AG04450 (cell line): Measurements from ENCODE around the gene LARGE1. TPM values are rescaled to one million over a fixed set of nuclear protein-coding genes. Genes with fewer than 3 reads are reported as not detected.
"Not testable (repeated sequence)": the region's sequence is repeated elsewhere in the genome, so short reads cannot be mapped to it uniquely, and the experiment has no call there.

Experiments
- CTCF ChIA-PET: fragments of 300-600, 350-600 bp; formaldehyde crosslinking; extraction: SDS; loops from one replicate; lab custom pipeline; 2022; ENCODE audit warnings: antibody characterized with exemption, inconsistent platforms; lab: Charles Lee
- POLR2A ChIA-PET: fragments of 350-600 bp; formaldehyde crosslinking; extraction: SDS; loops from one replicate; lab custom pipeline; 2021; ENCODE audit warnings: antibody characterized with exemption, inconsistent platforms; lab: Yijun Ruan, JAX
- DNase-seq: peaks from one replicate; pipeline ENCODE4 v3.0.0-alpha.2; 2011; ENCODE audit warnings: low read depth, low spot score
- H3K27ac ChIP-seq: one replicate; pipeline ENCODE4 v1.5.1; 2012; ENCODE audit warnings: low read depth, low read length, control low read depth
- H3K27me3 ChIP-seq: one replicate; pipeline ENCODE4 v1.6.0; 2012; ENCODE audit warnings: low read length; ENCODE audit not compliant: control insufficient read depth, insufficient read depth
- H3K4me3 ChIP-seq: 2 replicates; pipeline ENCODE4 v1.5.1; 2011; ENCODE audit warnings: mild to moderate bottlenecking, low read depth, low read length, control low read depth
- H3K9me3 ChIP-seq: 2 replicates; pipeline ENCODE4 v1.5.1; 2012; ENCODE audit warnings: low read length; ENCODE audit not compliant: control insufficient read depth, insufficient read depth
- CTCF ChIP-seq: IDR thresholded peaks from 2 replicates; pipeline ENCODE4 v1.5.1; 2011; ENCODE audit warnings: low read depth, low read length, control low read depth, inconsistent platforms
- polyA plus RNA-seq: library from polyadenylated mRNA; depleted of rRNA; stranded (reverse); fragments of >200 nt; gene quantifications from 2 replicates; pipeline ENCODE4 v1.2.3, GENCODE V29; 2011

Gene LARGE1
- polyA plus RNA-seq, 1 experiment, result 8.4 TPM

- TF ChIP-seq CTCF, result peak; percentile 26
- Histone ChIP-seq H3K27ac (no peak overlapping the region), H3K9me3 (no peaks in the 10 kb centered on the region), H3K4me3 (no peak overlapping the region), H3K27me3 (no peaks in the 10 kb centered on the region)
- POLR2A ChIA-PET, result no interaction called here
- DNase-seq, result no peak
- CTCF ChIA-PET, result interaction anchor here (0.7 to 1.8 kb wide), 3 partner anchors 34 to 258 kb away, joined by 3 to 5 read pairs (median 4); no protein-coding TSS in a partner anchor
These were observed 452.6 kb downstream of the LARGE1 start for GRCh38 chr22:33467620-33468095.

DNA sequence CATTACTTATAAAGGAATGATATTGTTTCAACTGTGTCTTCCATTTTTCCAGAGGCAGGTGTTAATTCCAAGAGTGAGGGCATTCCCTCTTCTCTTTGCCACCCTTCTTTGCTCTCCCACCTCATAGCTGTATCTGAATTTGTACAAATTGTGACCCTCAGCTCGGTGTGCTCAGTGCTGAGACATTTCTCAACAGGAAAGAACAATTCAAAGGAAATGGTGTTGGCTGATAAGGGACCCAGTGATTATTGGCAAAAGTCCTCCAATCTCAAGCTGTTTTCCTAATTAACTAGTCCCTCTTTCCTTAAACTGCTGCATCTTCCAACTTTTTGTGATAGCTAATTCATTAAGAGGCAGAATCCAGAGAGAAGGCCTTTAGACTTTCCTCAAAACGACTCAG lies 453.2 kb downstream of the LARGE1 start:
- CTCF ChIA-PET, result interaction anchor here (0.7 to 1.8 kb wide), 4 partner anchors 34 to 589 kb away, joined by 3 to 5 read pairs (median 4); no protein-coding TSS in a partner anchor
- no peak for TF ChIP-seq CTCF
- H3K27ac ChIP-seq, result no peak overlapping the region
- POLR2A ChIA-PET, result no interaction called here
- no peaks in the 10 kb centered on the region for H3K27me3 ChIP-seq
- 0 out of 2 replicates have a peak, but pooled peaks cover 3% of the 10 kb centered on the region for H3K9me3 ChIP-seq
- no peak overlapping the region for H3K4me3 ChIP-seq
- DNase-seq, result no peak

DNA sequence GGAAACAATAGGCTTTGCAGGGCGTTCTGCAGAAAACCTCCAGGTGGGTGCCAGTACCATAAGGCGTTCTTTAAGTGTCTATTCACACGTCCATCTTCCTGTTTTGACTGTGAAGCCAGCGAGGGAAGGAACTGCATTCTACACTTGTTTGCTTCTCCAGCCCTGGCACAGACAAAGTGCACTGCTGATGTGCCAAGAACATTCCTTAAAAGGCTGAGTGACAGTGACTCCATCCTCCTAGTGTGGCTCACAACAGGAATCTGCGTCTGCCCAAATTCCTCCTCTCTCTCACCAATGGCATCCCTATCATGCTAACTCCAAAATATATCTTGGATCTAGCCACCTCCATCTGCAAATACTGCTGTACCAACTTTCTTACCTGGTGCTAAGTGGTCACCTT lies 454.7 kb downstream of the LARGE1 start:
- Histone ChIP-seq H3K27me3 (no peaks in the 10 kb centered on the region), H3K27ac (no peak overlapping the region), H3K9me3 (0 out of 2 replicates have a peak, but pooled peaks cover 3% of the 10 kb centered on the region), H3K4me3 (no peak overlapping the region)
- TF ChIP-seq CTCF, result no peak
- CTCF ChIA-PET, result no interaction called here
- DNase-seq, result no peak
- POLR2A ChIA-PET, result no interaction called here

- DNase-seq, result no peak
- no peak for TF ChIP-seq CTCF
- Histone ChIP-seq H3K27ac (no peak overlapping the region), H3K9me3 (0 out of 2 replicates have a peak, but pooled peaks cover 3% of the 10 kb centered on the region), H3K27me3 (no peaks in the 10 kb centered on the region), H3K4me3 (no peak overlapping the region)
- POLR2A ChIA-PET, result no interaction called here
- CTCF ChIA-PET, result no interaction called here
These were observed 455.6 kb downstream of the LARGE1 start for GRCh38 chr22:33464698-33465097.

DNA sequence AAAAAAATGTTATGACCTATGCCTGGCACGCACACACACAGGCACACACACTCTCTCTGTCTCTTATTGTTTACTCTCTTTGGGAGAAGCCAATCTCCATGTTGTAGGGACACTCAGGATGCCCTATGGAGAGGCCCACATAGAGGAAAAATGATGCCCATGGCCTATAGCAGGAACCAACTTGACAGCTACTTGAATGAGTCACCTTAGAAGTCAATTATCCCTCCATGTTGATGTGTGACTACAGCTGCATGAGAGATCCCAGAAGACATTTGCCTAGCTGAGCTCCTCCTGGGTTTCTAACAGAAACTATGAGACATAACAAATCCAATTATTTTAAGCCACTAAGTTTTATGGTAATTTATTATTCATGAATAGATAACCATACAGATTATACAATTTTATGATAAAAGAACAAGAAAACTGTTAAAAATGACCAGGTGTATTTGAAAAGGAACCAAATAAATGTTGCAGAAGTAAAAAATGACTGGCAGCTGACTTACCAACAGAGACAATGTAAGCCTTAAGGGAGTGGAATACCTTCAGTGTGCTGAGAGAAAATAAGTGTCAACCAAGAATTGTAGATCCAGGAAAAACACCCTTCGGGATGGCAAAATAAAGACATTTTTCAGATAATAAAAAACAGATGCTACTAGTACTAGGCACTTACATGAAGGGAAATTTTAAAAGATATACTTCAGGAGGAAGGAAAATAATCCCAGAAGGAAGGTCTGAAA lies 458.4 kb downstream of the LARGE1 start:
- Histone ChIP-seq H3K4me3 (no peak overlapping the region), H3K27me3 (no peaks in the 10 kb centered on the region), H3K9me3 (0 out of 2 replicates have a peak, but pooled peaks cover 3% of the 10 kb centered on the region), H3K27ac (no peak overlapping the region)
- POLR2A ChIA-PET, result no interaction called here
- no peak for TF ChIP-seq CTCF
- CTCF ChIA-PET, result no interaction called here
- DNase-seq, result no peak

GRCh38 chr22:33461245-33461644 lies 459.0 kb downstream of the LARGE1 start:
- CTCF ChIA-PET, POLR2A ChIA-PET: not testable (repeated sequence)

More at GRCh38 chr22:33461245-33461644, 459.0 kb downstream of the LARGE1 start:
- DNase-seq, H3K9me3 ChIP-seq, H3K27me3 ChIP-seq, H3K4me3 ChIP-seq, H3K27ac ChIP-seq: not testable (repeated sequence)
